ENCODE data around the gene AHRR. TPM values are rescaled to one million over a fixed set of nuclear protein-coding genes. Genes with fewer than 3 reads are reported as not detected.

AHRR gene
- total RNA-seq, 2 experiments from 2014 or later: 2.2 to 3.4 TPM

DNA sequence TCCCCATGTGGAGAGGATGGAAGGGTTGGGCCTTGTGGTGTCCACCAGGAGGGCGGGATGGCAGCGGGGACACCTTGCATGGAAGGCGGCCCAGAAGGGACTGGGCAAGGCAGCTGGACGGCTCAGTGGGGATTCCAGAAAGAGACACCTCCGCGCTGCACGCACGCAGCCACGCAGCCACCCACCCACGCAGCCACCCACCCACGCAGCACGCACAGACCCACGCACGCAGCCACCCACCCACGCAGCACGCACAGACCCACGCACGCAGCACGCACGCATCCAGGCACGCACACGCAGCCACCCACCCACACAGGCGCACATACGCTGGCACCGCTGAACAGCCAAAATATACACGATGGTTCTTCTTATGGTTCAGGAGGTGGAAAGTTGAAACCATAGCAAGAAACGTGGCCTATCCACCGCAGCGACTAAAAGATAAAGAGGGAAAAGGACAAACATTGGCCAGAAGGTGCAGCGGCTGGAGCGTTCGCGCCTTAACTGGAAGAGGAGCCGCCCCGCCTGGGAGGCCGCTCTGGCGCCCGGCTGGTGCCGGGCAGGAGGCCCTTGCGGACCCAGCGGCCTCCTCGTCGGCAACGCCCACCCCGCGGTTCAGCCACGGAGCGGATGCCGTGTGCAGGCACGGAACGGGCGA lies 99.2 kb downstream of the AHRR start:
- Histone ChIP-seq H3K79me2 (ENCODE audit: insufficient read depth, low read depth, low read length) (no peaks in the 10 kb centered on the region), H3K4me1 (ENCODE audit: insufficient read depth, low read length, poor library complexity, severe bottlenecking) (peaks cover 12% of the 10 kb centered on the region), H3K9me3 (ENCODE audit: low read length) (no peaks in the 10 kb centered on the region), H2AFZ (ENCODE audit: low read length) (no peak overlapping the region), H3K36me3 (ENCODE audit: insufficient read depth, low read length) (no peaks in the 10 kb centered on the region), H4K20me1 (ENCODE audit: insufficient read depth, low read length) (no peaks in the 10 kb centered on the region), H3K4me3 (ENCODE audit: low read depth, low read length, poor library complexity, severe bottlenecking) (no peak overlapping the region), H3K27ac (ENCODE audit: low read depth, low read length, poor library complexity, severe bottlenecking) (no peak overlapping the region), H3K4me2 (ENCODE audit: low read length) (no peak overlapping the region), H3K9me2 (ENCODE audit: insufficient read depth, low read length) (no peaks in the 10 kb centered on the region)
- DNase-seq (ENCODE audit: low spot score): no peak
- TF ChIP-seq, protein P1, sequence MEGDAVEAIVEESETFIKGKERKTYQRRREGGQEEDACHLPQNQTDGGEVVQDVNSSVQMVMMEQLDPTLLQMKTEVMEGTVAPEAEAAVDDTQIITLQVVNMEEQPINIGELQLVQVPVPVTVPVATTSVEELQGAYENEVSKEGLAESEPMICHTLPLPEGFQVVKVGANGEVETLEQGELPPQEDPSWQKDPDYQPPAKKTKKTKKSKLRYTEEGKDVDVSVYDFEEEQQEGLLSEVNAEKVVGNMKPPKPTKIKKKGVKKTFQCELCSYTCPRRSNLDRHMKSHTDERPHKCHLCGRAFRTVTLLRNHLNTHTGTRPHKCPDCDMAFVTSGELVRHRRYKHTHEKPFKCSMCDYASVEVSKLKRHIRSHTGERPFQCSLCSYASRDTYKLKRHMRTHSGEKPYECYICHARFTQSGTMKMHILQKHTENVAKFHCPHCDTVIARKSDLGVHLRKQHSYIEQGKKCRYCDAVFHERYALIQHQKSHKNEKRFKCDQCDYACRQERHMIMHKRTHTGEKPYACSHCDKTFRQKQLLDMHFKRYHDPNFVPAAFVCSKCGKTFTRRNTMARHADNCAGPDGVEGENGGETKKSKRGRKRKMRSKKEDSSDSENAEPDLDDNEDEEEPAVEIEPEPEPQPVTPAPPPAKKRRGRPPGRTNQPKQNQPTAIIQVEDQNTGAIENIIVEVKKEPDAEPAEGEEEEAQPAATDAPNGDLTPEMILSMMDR (conservative IDR thresholded peaks at IDR 0.05; ENCODE audit: low read length): no peak
- no peak for TF ChIP-seq EZH2phosphoT487 (IDR thresholded peaks at IDR 0.05; ENCODE audit: borderline replicate concordance, low read depth, low read length)
- POLR2A ChIA-PET: no interaction called here
- BruUV-seq (replicated peaks): no TSS peak
- CTCF ChIA-PET (ENCODE audit: unreplicated experiment): no interaction called here
- intact Hi-C loops (cut with micrococcal nuclease; ENCODE audit: unreplicated experiment): no loop called here

DNA sequence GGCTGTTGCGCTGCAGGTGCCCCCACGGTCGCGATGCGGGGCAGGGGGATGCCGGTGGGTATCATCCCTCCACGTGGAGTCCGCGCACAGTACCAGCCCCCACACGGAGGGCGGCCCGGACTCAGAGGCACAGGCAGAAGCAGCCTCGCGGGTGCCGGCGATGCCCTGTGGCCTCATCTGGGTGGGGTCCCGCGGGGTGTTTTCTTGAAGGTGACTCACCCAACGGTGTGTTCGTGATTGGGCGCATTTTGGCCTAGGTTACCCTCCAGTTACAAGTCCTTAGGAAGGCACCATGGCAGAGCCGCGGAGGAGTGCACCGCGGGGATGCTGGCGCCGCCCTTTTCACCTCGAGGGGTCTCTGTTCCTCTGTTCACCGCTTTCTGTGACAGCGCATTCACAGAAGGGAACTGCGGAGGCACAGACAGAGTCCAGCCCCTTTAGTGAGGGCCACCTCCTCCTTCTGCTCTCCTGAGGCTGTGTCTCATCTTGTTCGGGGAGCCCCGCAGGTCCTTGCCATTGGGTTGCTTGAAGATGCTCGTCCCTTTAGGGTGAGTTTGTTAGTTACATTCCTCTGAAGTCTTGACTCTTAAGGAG lies 99.9 kb downstream of the AHRR start:
- Histone ChIP-seq H3K4me2 (ENCODE audit: low read length) (no peak overlapping the region), H4K20me1 (ENCODE audit: insufficient read depth, low read length) (no peaks in the 10 kb centered on the region), H3K9me2 (ENCODE audit: insufficient read depth, low read length) (no peaks in the 10 kb centered on the region), H3K27ac (ENCODE audit: low read depth, low read length, poor library complexity, severe bottlenecking) (no peak overlapping the region), H3K36me3 (ENCODE audit: insufficient read depth, low read length) (no peaks in the 10 kb centered on the region), H3K4me1 (ENCODE audit: insufficient read depth, low read length, poor library complexity, severe bottlenecking) (peaks cover 7% of the 10 kb centered on the region), H2AFZ (ENCODE audit: low read length) (no peak overlapping the region), H3K9me3 (ENCODE audit: low read length) (no peaks in the 10 kb centered on the region), H3K79me2 (ENCODE audit: insufficient read depth, low read depth, low read length) (no peaks in the 10 kb centered on the region), H3K4me3 (ENCODE audit: low read depth, low read length, poor library complexity, severe bottlenecking) (no peak overlapping the region)
- no TSS peak for BruUV-seq (replicated peaks)
- no peak for TF ChIP-seq EZH2phosphoT487 (IDR thresholded peaks at IDR 0.05; ENCODE audit: borderline replicate concordance, low read depth, low read length)
- TF ChIP-seq, protein P1 (conservative IDR thresholded peaks at IDR 0.05; ENCODE audit: low read length): no peak
- DNase-seq (ENCODE audit: low spot score): no peak
- CTCF ChIA-PET (ENCODE audit: unreplicated experiment): no interaction called here
- intact Hi-C loops (cut with micrococcal nuclease; ENCODE audit: unreplicated experiment): no loop called here
- POLR2A ChIA-PET: no interaction called here

DNA sequence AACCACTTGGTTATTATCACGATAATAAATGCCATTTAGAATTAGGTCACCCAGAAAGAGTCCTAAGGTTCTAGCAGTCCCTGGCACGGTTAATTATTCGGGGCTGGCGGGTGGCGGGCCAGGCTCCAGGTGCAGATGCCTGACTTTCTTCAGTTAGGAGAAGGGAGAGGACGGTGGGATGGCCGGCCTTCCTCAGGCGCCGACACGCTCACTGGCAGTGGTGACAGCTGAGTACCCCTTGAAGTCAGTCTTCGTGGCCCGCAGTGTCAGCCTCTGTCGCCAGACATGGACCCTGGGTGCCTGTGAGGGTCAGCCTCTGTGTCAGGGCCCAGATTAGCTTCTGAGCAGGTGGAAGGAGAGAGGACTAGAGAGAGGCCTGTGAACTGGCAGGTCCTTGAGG lies 100.4 kb downstream of the AHRR start:
- ChIA-PET CTCF (ENCODE audit: unreplicated experiment) (no interaction called here), POLR2A (no interaction called here)
- Histone ChIP-seq H2AFZ (ENCODE audit: low read length) (no peak overlapping the region), H3K4me3 (ENCODE audit: low read depth, low read length, poor library complexity, severe bottlenecking) (no peak overlapping the region), H3K9me2 (ENCODE audit: insufficient read depth, low read length) (no peaks in the 10 kb centered on the region), H3K79me2 (ENCODE audit: insufficient read depth, low read depth, low read length) (no peaks in the 10 kb centered on the region), H3K4me1 (ENCODE audit: insufficient read depth, low read length, poor library complexity, severe bottlenecking) (peaks cover 7% of the 10 kb centered on the region), H3K4me2 (ENCODE audit: low read length) (no peak overlapping the region), H4K20me1 (ENCODE audit: insufficient read depth, low read length) (no peaks in the 10 kb centered on the region), H3K9me3 (ENCODE audit: low read length) (no peaks in the 10 kb centered on the region), H3K27ac (ENCODE audit: low read depth, low read length, poor library complexity, severe bottlenecking) (no peak overlapping the region), H3K36me3 (ENCODE audit: insufficient read depth, low read length) (no peaks in the 10 kb centered on the region)
- no peak for DNase-seq (ENCODE audit: low spot score)
- intact Hi-C loops (cut with micrococcal nuclease; ENCODE audit: unreplicated experiment): no loop called here
- no TSS peak for BruUV-seq (replicated peaks)
- TF ChIP-seq, protein P1 (conservative IDR thresholded peaks at IDR 0.05; ENCODE audit: low read length): no peak
- TF ChIP-seq EZH2phosphoT487 (IDR thresholded peaks at IDR 0.05; ENCODE audit: borderline replicate concordance, low read depth, low read length): no peak

Measured in OCI-LY7 (cell line).